Mesendoderm (in vitro differentiated cells): ENCODE measurements around the gene STARD4.

Experiments used
- DNase-seq: peaks from one replicate; pipeline ENCODE4 v3.0.0; 2013
- H2AK5ac ChIP-seq: 2 replicates; pipeline ENCODE4 v1.6.1; 2013; ENCODE audit warnings: low read length, inconsistent platforms
- H2BK120ac ChIP-seq: 2 replicates; pipeline ENCODE4 v1.6.1; 2013; ENCODE audit warnings: low read depth, mild to moderate bottlenecking, low read length, moderate library complexity, mixed read lengths
- H2BK15ac ChIP-seq: replicated peaks from 2 replicates; pipeline ENCODE4 v1.6.1; 2013; ENCODE audit warnings: low read depth, mild to moderate bottlenecking, moderate library complexity
- H2BK5ac ChIP-seq: 2 replicates; pipeline ENCODE4 v1.6.1; 2013; ENCODE audit warnings: low read length, inconsistent platforms
- H3K18ac ChIP-seq: 2 replicates; pipeline ENCODE4 v1.6.1; 2013; ENCODE audit warnings: mild to moderate bottlenecking, low read length, mixed read lengths
- H3K23ac ChIP-seq: one replicate; pipeline ENCODE4 v1.6.1; 2013; ENCODE audit warnings: low read length
- H3K27ac ChIP-seq: 2 replicates; pipeline ENCODE4 v1.5.1; 2013; ENCODE audit warnings: low read depth, mild to moderate bottlenecking, inconsistent platforms, low read length, moderate library complexity
- H3K27me3 ChIP-seq: 2 replicates; pipeline ENCODE4 v1.6.1; 2013; ENCODE audit warnings: low read length, control low read depth, mild to moderate bottlenecking, inconsistent platforms; ENCODE audit not compliant: insufficient read depth, poor library complexity
- H3K36me3 ChIP-seq: 2 replicates; pipeline ENCODE4 v1.6.1; 2013; ENCODE audit warnings: low read length, inconsistent platforms; ENCODE audit not compliant: control insufficient read depth, insufficient read depth
- H3K4ac ChIP-seq: one replicate; pipeline ENCODE4 v1.6.1; 2013; ENCODE audit warnings: low read depth, mild to moderate bottlenecking, low read length, moderate library complexity
- H3K4me1 ChIP-seq: 2 replicates; pipeline ENCODE4 v1.6.1; 2013; ENCODE audit warnings: low read depth, low read length, inconsistent platforms; ENCODE audit not compliant: control insufficient read depth
- H3K4me2 ChIP-seq: 2 replicates; pipeline ENCODE4 v1.6.1; 2013; ENCODE audit warnings: low read length
- H3K4me3 ChIP-seq: 2 replicates; pipeline ENCODE4 v1.5.1; 2013; ENCODE audit warnings: mild to moderate bottlenecking, low read length
- H3K56ac ChIP-seq: one replicate; pipeline ENCODE4 v1.6.1; 2013; ENCODE audit warnings: low read length
- H3K79me1 ChIP-seq: 2 replicates; pipeline ENCODE4 v1.6.1; 2013; ENCODE audit warnings: low read length, inconsistent platforms
- H3K79me2 ChIP-seq: 2 replicates; pipeline ENCODE4 v1.6.1; 2013; ENCODE audit warnings: mild to moderate bottlenecking, low read length; ENCODE audit not compliant: control insufficient read depth, insufficient read depth
- H3K9ac ChIP-seq: 2 replicates; pipeline ENCODE4 v1.6.1; 2013; ENCODE audit warnings: low read length, inconsistent platforms
- H4K5ac ChIP-seq: one replicate; pipeline ENCODE4 v1.6.1; 2013; ENCODE audit warnings: low read length
- H4K8ac ChIP-seq: one replicate; pipeline ENCODE4 v1.6.1; 2013; ENCODE audit warnings: low read depth, mild to moderate bottlenecking, control low read depth, low read length, moderate library complexity
- WGBS: extraction: QIAGEN DNeasy Blood & Tissue Kit; methylation state at CpG from one replicate; pipeline ENCODE4 v1.1.7; 2013; ENCODE audit warnings: low lambda C conversion rate, missing lambda C conversion rate; ENCODE audit not compliant: insufficient coverage; ENCODE audit errors: extremely low coverage; 5-methylcytosine and 5-hydroxymethylcytosine counted together

STARD4 gene

DNA sequence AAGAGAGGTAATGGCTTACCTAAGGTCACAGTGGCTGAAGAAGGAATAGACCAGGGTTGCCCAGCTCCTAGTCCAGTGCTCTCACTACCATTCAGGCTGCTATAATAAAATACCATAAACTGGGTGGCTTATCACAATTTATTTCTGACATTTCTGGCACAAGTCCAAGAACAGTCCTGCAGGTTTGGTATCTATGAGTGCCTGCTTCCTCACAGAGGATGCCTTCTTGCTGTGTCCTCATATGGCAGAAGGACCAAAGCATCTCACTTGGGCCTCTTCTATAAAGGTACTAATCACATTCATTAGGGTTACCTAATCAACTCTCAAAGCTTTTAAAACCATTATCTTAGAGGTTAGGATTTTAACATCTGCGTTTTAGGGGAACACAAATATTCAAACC, 17.2 kb downstream of the STARD4 start:
- Histone ChIP-seq H3K4ac (no peak overlapping the region), H3K36me3 (no peaks in the 10 kb centered on the region), H3K18ac (peak overlapping the region; percentile 39), H3K4me1 (no peaks in the 10 kb centered on the region), H3K4me2 (no peak overlapping the region), H3K27ac (no peak overlapping the region), H4K8ac (no peak overlapping the region), H3K79me2 (no peaks in the 10 kb centered on the region), H2BK120ac (no peak overlapping the region), H3K23ac (no peak overlapping the region), H4K5ac (no peak overlapping the region), H2BK15ac (peak overlapping the region; percentile 57), H2BK5ac (no peak overlapping the region), H3K79me1 (no peaks in the 10 kb centered on the region), H3K56ac (no peak overlapping the region), H3K9ac (no peak overlapping the region), H2AK5ac (no peak overlapping the region), H3K27me3 (no peaks in the 10 kb centered on the region), H3K4me3 (no peak overlapping the region)
- WGBS = no CpG with 5 or more reads among the region's 1 CpG
- DNase-seq = no peak

DNA sequence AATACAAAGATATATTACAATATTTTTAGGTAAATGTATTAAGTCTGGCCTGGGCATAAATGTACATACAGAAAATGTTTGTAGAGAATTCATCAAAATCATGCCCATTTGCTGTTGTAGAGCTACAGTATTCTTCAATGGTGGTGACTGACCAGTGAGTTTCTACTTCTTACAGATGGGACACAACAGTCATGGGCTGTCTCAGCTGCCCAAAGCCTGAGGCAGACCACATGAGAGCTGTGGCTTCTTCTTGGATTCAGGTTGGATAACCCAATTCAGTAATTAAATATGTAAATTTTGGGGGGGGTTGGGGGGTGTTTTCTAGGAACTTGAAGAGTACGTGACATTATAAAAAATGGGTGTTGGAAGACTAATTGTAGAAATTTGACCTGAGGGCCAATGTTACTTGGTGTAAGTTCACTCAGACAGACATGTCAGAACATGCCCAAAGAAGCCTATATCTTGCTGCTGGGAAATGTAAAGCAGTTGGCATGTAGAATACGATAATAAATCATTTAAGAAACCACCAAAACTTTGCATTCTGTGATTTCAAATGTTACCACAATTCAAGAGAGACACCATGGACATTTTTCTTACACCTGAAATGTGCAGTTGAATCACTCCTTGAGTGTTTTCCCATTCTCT, 17.9 kb downstream of the STARD4 start:
- H3K18ac ChIP-seq = peak overlapping the region; percentile 68
- no peak overlapping the region for H3K56ac ChIP-seq
- no peak overlapping the region for H4K5ac ChIP-seq
- no peaks in the 10 kb centered on the region for H3K79me1 ChIP-seq
- WGBS = no CpG with 5 or more reads among the region's 2 CpGs
- no peak overlapping the region for H2BK5ac ChIP-seq
- no peaks in the 10 kb centered on the region for H3K4me1 ChIP-seq
- H3K9ac ChIP-seq = no peak overlapping the region
- H2BK15ac ChIP-seq = no peak overlapping the region
- H3K36me3 ChIP-seq = no peaks in the 10 kb centered on the region
- H4K8ac ChIP-seq = no peak overlapping the region
- no peak overlapping the region for H2AK5ac ChIP-seq
- no peak overlapping the region for H3K27ac ChIP-seq
- DNase-seq = no peak
- H3K4ac ChIP-seq = no peak overlapping the region
- H3K4me2 ChIP-seq = no peak overlapping the region
- no peak overlapping the region for H3K4me3 ChIP-seq
- no peak overlapping the region for H3K23ac ChIP-seq
- H3K27me3 ChIP-seq = no peaks in the 10 kb centered on the region
- peak overlapping the region; percentile 88 for H2BK120ac ChIP-seq
- H3K79me2 ChIP-seq = no peaks in the 10 kb centered on the region

DNA sequence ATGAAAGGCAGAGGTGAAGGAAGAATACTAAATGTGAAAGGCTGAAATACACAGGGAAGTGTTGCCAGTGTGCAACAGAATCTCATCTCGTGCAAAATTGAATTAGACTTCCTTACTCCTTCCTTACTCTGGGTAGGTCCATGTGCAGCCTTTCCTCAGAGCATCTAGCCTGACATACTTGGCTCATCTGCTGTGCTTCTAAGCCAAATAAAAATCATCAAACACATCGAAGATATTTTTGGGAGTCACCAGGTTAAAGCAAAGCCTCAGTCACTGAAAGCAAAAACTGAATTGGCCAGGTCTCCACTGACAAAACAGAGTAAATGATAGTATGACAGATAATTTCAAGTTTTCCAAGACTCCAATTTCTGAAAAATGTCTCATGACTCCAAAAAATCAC, 19.3 kb downstream of the STARD4 start:
- WGBS = no CpG with 5 or more reads among the region's 2 CpGs
- Histone ChIP-seq H3K18ac (peak overlapping the region; percentile 39), H3K4ac (no peak overlapping the region), H2AK5ac (no peak overlapping the region), H3K36me3 (no peaks in the 10 kb centered on the region), H2BK5ac (no peak overlapping the region), H3K4me1 (no peaks in the 10 kb centered on the region), H3K9ac (no peak overlapping the region), H3K56ac (no peak overlapping the region), H3K4me3 (no peak overlapping the region), H2BK120ac (no peak overlapping the region), H4K5ac (no peak overlapping the region), H3K79me2 (no peaks in the 10 kb centered on the region), H3K23ac (no peak overlapping the region), H4K8ac (no peak overlapping the region), H3K79me1 (no peaks in the 10 kb centered on the region), H3K27ac (no peak overlapping the region), H3K4me2 (no peak overlapping the region), H2BK15ac (no peak overlapping the region), H3K27me3 (no peaks in the 10 kb centered on the region)
- DNase-seq = no peak

DNA sequence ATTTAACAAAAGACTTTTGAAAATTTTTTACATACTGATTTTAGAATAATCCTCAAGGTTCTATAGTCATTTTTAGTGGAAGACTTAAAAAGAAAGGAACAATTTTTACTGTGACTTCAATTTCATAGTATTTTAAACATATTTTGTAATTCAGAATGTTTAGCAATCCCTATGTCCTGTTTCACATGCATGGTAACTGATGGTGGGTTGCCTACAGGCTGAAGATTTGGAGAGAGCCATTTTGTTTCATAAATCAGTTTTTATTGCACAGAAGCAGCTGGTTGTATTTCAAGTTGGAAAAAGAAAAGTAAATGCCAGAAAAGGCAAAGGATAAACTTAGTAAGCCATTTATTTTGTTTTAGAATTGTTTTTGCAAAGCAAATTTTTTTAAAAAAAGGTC, 24.0 kb downstream of the STARD4 start:
- Histone ChIP-seq H3K9ac (no peak overlapping the region), H2BK120ac (no peak overlapping the region), H3K36me3 (no peaks in the 10 kb centered on the region), H3K56ac (no peak overlapping the region), H3K79me1 (no peaks in the 10 kb centered on the region), H3K4me1 (no peaks in the 10 kb centered on the region), H2BK5ac (no peak overlapping the region), H4K8ac (no peak overlapping the region), H3K79me2 (no peaks in the 10 kb centered on the region), H3K4ac (no peak overlapping the region), H4K5ac (no peak overlapping the region), H3K23ac (no peak overlapping the region), H3K4me3 (no peak overlapping the region), H3K18ac (no peak overlapping the region), H2AK5ac (no peak overlapping the region), H3K4me2 (no peak overlapping the region), H2BK15ac (no peak overlapping the region), H3K27me3 (no peaks in the 10 kb centered on the region), H3K27ac (no peak overlapping the region)
- no peak for DNase-seq

DNA sequence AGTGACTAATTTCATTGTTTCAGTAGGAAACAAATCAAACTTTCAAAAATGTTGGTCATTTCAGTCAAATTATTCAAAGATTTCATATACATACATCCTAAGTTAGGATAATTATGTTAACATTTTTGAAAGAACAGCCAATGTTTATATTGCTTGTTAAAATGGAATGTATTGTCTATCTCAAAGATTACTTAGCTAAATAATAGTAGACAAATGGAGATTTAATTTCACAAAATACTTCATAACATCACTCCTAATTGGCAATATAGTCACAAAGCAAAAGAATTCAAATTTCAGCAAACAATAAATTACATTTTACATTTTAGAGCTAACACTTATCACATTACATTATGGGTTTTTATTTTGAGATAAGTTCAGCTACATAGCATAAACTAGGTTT, 25.4 kb downstream of the STARD4 start:
- H2BK15ac ChIP-seq = no peak overlapping the region
- no peak overlapping the region for H3K56ac ChIP-seq
- H3K4me1 ChIP-seq = no peaks in the 10 kb centered on the region
- H3K23ac ChIP-seq = no peak overlapping the region
- H3K18ac ChIP-seq = no peak overlapping the region
- H2BK5ac ChIP-seq = no peak overlapping the region
- no peak overlapping the region for H2AK5ac ChIP-seq
- H3K27me3 ChIP-seq = no peaks in the 10 kb centered on the region
- no peak overlapping the region for H3K4me3 ChIP-seq
- H3K79me2 ChIP-seq = no peaks in the 10 kb centered on the region
- no peak overlapping the region for H4K5ac ChIP-seq
- no peaks in the 10 kb centered on the region for H3K79me1 ChIP-seq
- H3K4me2 ChIP-seq = no peak overlapping the region
- H3K4ac ChIP-seq = no peak overlapping the region
- no peak overlapping the region for H2BK120ac ChIP-seq
- H3K36me3 ChIP-seq = no peaks in the 10 kb centered on the region
- no peak overlapping the region for H4K8ac ChIP-seq
- DNase-seq = no peak
- no peak overlapping the region for H3K9ac ChIP-seq
- no peak overlapping the region for H3K27ac ChIP-seq

DNA sequence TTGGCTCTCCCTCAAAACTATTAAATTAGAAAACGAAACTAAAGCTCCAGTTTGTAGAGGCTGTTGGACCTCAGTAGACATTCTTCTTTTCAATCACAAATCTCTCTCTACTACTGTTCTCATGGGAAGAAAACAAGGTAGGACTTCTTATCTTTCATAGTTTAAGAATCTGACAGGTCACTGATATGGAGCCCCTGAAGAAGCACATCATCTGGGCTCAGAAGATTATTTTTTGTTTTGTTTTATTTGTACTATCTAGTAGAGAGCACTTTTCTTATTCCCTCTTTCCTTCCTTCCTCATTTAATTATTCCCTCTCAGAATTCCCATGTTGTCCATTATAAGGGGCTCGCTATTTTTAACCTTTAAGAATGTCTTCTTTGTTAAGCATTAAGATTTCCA, 26.3 kb downstream of the STARD4 start:
- Histone ChIP-seq H3K23ac (no peak overlapping the region), H3K4me3 (no peak overlapping the region)
- DNase-seq = no peak

More for the DNA sequence above, 26.3 kb downstream of the STARD4 start:
- Histone ChIP-seq H3K36me3 (no peaks in the 10 kb centered on the region), H2BK15ac (no peak overlapping the region), H3K79me2 (no peaks in the 10 kb centered on the region), H3K27me3 (no peaks in the 10 kb centered on the region), H4K8ac (no peak overlapping the region), H3K79me1 (no peaks in the 10 kb centered on the region), H2AK5ac (no peak overlapping the region), H3K4ac (no peak overlapping the region), H3K56ac (no peak overlapping the region), H3K4me2 (no peak overlapping the region), H3K27ac (no peak overlapping the region), H3K4me1 (no peaks in the 10 kb centered on the region), H3K18ac (no peak overlapping the region), H2BK120ac (no peak overlapping the region), H4K5ac (no peak overlapping the region), H2BK5ac (no peak overlapping the region), H3K9ac (no peak overlapping the region)
- WGBS = no CpG with 5 or more reads among the region's 2 CpGs
